ENCODE results near the gene SIN3A. TPM values are rescaled to one million over a fixed set of nuclear protein-coding genes. Genes with fewer than 3 reads are reported as not detected.

SIN3A gene
- total RNA-seq, 1 experiment from 2014 or later, result 107 TPM

- Histone ChIP-seq H3K4me1 (ENCODE audit: control insufficient read depth, insufficient read depth, low read length) (peaks cover 18% of the 10 kb centered on the region), H3K4me3 (ENCODE audit: low read depth in 2 of 2, low read length in 2 of 2) (peak overlapping the region; percentile 95 to 98; a peak in 3 of 4 replicates), H3K27me3 (ENCODE audit: control insufficient read depth, insufficient read depth, low read length) (no peaks in the 10 kb centered on the region), H3K27ac (ENCODE audit: low read length) (peak overlapping the region; percentile 91), H3K9me3 (ENCODE audit: control insufficient read depth, insufficient read depth, low read depth, low read length) (no peaks in the 10 kb centered on the region), H3K36me3 (ENCODE audit: control insufficient read depth, insufficient read depth, low read length) (peaks cover 3% of the 10 kb centered on the region; the same call in 1 of the 2 replicates)
- TF ChIP-seq SIN3A (IDR thresholded peaks at IDR 0.05; ENCODE audit: borderline replicate concordance, insufficient read depth, low read depth, low read length), result no peak
- no peak for TF ChIP-seq POLR2AphosphoS5 (IDR thresholded peaks at IDR 0.05; ENCODE audit: low read depth, low read length)
- TF ChIP-seq, protein P1, sequence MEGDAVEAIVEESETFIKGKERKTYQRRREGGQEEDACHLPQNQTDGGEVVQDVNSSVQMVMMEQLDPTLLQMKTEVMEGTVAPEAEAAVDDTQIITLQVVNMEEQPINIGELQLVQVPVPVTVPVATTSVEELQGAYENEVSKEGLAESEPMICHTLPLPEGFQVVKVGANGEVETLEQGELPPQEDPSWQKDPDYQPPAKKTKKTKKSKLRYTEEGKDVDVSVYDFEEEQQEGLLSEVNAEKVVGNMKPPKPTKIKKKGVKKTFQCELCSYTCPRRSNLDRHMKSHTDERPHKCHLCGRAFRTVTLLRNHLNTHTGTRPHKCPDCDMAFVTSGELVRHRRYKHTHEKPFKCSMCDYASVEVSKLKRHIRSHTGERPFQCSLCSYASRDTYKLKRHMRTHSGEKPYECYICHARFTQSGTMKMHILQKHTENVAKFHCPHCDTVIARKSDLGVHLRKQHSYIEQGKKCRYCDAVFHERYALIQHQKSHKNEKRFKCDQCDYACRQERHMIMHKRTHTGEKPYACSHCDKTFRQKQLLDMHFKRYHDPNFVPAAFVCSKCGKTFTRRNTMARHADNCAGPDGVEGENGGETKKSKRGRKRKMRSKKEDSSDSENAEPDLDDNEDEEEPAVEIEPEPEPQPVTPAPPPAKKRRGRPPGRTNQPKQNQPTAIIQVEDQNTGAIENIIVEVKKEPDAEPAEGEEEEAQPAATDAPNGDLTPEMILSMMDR (IDR thresholded peaks at IDR 0.05), result no peak
- no peak for TF ChIP-seq REST (IDR thresholded peaks at IDR 0.05; ENCODE audit: insufficient read depth in 1 of 2, low read depth in 2 of 2, low read length in 1 of 2)
- no peak for TF ChIP-seq TCF7L2 (IDR thresholded peaks at IDR 0.05; ENCODE audit: low read depth, low read length)
- ATAC-seq, result no peak
- in situ Hi-C loops (cut with HindIII; ENCODE audit: low pct_unique_long_range_greater_than_20kb, low sequenced_read_pairs) (no loop called here), intact Hi-C loops (cut with micrococcal nuclease; ENCODE audit: unreplicated experiment) (loop anchor here (5.0 kb wide), 1 partner anchor 181 kb away; no protein-coding TSS in a partner anchor)
- CTCF ChIA-PET, result no interaction called here
- POLR2A ChIA-PET, result no interaction called here
- no TSS peak for BruUV-seq (replicated peaks)
- no peak for DNase-seq (ENCODE audit: low read depth, low spot score)
These were observed 5.2 kb upstream of the SIN3A start for GRCh38 chr15:75456710-75457109.

DNA sequence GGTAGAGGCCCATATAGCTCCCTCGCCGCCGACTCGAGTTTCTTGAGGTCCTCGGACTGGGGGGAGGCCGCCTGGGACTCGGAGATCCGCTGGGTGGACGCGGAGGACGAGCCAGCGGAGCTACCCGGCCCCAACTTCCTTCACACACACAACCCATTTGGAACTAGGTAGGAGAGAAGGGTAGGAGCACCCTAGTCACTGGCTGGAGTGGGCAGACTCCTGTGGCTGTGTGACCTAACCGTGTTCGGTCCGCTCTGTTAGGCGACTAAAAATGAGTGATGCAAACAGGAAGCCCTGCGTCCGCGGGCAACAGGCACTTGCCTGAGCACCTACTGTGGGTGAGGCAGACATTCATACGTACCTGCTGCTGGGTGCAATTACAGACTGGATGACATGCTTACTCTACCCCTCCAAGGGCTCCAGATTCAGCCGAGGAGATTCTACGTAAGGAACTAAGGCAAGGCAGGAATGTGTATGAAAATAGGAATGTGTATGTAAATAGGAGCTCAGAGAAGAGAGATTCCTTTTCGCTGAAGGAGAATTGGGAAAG, 4.6 kb upstream of the SIN3A start:
- CTCF ChIA-PET, result interaction anchor here (0.9 kb wide), 1 partner anchor 88 kb away, joined by 3 read pairs; no protein-coding TSS in a partner anchor
- POLR2A ChIA-PET, result interaction anchor here (0.6 to 0.9 kb wide), 5 partner anchors 50 to 193 kb away, joined by 3 to 9 read pairs (median 6); partner anchors contain the start of gene MAN2C1

More for the DNA sequence above, 4.6 kb upstream of the SIN3A start:
- peak overlapping the region; percentile 91 for H3K27ac ChIP-seq (ENCODE audit: low read length)
- DNase-seq (ENCODE audit: low read depth, low spot score) (no peak), ATAC-seq (no peak)
- H3K27me3 ChIP-seq (ENCODE audit: control insufficient read depth, insufficient read depth, low read length), result no peaks in the 10 kb centered on the region
- in situ Hi-C loops (cut with HindIII; ENCODE audit: low pct_unique_long_range_greater_than_20kb, low sequenced_read_pairs) (no loop called here), intact Hi-C loops (cut with micrococcal nuclease; ENCODE audit: unreplicated experiment) (loop anchor here (5.0 kb wide), 1 partner anchor 181 kb away; no protein-coding TSS in a partner anchor)
- H3K36me3 ChIP-seq (ENCODE audit: control insufficient read depth, insufficient read depth, low read length), result peaks cover 3% of the 10 kb centered on the region; the same call in 1 of the 2 replicates
- TF ChIP-seq REST (IDR thresholded peaks at IDR 0.05; ENCODE audit: insufficient read depth in 1 of 2, low read depth in 2 of 2, low read length in 1 of 2) (peak in 1 of 2 experiments; percentile 19; a peak in 1 of 4 replicates), SIN3A (IDR thresholded peaks at IDR 0.05; ENCODE audit: borderline replicate concordance, insufficient read depth, low read depth, low read length) (no peak)
- H3K4me1 ChIP-seq (ENCODE audit: control insufficient read depth, insufficient read depth, low read length), result peaks cover 15% of the 10 kb centered on the region
- H3K4me3 ChIP-seq (ENCODE audit: low read depth in 2 of 2, low read length in 2 of 2), result peak overlapping the region; percentile 95 to 98
- H3K9me3 ChIP-seq (ENCODE audit: control insufficient read depth, insufficient read depth, low read depth, low read length), result no peaks in the 10 kb centered on the region
- no TSS peak for BruUV-seq (replicated peaks)

Data from Panc1 (cell line).